ENCODE measurements around the gene CGB3.

Gene CGB3

GRCh38 chr19:48985711-48986110 lies 38.4 kb downstream of the CGB3 start:
- Histone ChIP-seq H3K27me3 (ENCODE audit: control insufficient read depth, insufficient read depth, low read length) (no peaks in the 10 kb centered on the region), H3K9ac (ENCODE audit: low read depth, low read length) (no peak overlapping the region), H3K36me3 (ENCODE audit: control insufficient read depth, insufficient read depth, low read length) (peaks cover 58% of the 10 kb centered on the region), H3K4me1 (ENCODE audit: control insufficient read depth, insufficient read depth, low read length) (no peaks in the 10 kb centered on the region), H3K27ac (ENCODE audit: low read depth, low read length) (no peak overlapping the region), H3K4me3 (ENCODE audit: low read depth, low read length) (no peak overlapping the region), H3K9me3 (ENCODE audit: control insufficient read depth, insufficient read depth, low read length) (no peaks in the 10 kb centered on the region)

- H3K4me3 ChIP-seq (ENCODE audit: low read depth, low read length), result no peak overlapping the region
- no peak overlapping the region for H3K27ac ChIP-seq (ENCODE audit: low read depth, low read length)
- no peaks in the 10 kb centered on the region for H3K27me3 ChIP-seq (ENCODE audit: control insufficient read depth, insufficient read depth, low read length)
- H3K9ac ChIP-seq (ENCODE audit: low read depth, low read length), result no peak overlapping the region
- no peaks in the 10 kb centered on the region for H3K4me1 ChIP-seq (ENCODE audit: control insufficient read depth, insufficient read depth, low read length)
- H3K9me3 ChIP-seq (ENCODE audit: control insufficient read depth, insufficient read depth, low read length), result no peaks in the 10 kb centered on the region
- H3K36me3 ChIP-seq (ENCODE audit: control insufficient read depth, insufficient read depth, low read length), result peaks cover 50% of the 10 kb centered on the region
These were observed 41.9 kb downstream of the CGB3 start for GRCh38 chr19:48982280-48982679.

- Histone ChIP-seq H3K27ac (ENCODE audit: low read depth, low read length) (no peak overlapping the region), H3K4me1 (ENCODE audit: control insufficient read depth, insufficient read depth, low read length) (no peaks in the 10 kb centered on the region), H3K36me3 (ENCODE audit: control insufficient read depth, insufficient read depth, low read length) (peaks cover 41% of the 10 kb centered on the region), H3K9me3 (ENCODE audit: control insufficient read depth, insufficient read depth, low read length) (no peaks in the 10 kb centered on the region), H3K27me3 (ENCODE audit: control insufficient read depth, insufficient read depth, low read length) (no peaks in the 10 kb centered on the region), H3K4me3 (ENCODE audit: low read depth, low read length) (no peak overlapping the region), H3K9ac (ENCODE audit: low read depth, low read length) (no peak overlapping the region)
These were observed 47.1 kb downstream of the CGB3 start for GRCh38 chr19:48977061-48977460.

- Histone ChIP-seq H3K27ac (ENCODE audit: low read depth, low read length) (no peak overlapping the region), H3K4me1 (ENCODE audit: control insufficient read depth, insufficient read depth, low read length) (no peaks in the 10 kb centered on the region), H3K9me3 (ENCODE audit: control insufficient read depth, insufficient read depth, low read length) (no peaks in the 10 kb centered on the region), H3K27me3 (ENCODE audit: control insufficient read depth, insufficient read depth, low read length) (no peaks in the 10 kb centered on the region), H3K36me3 (ENCODE audit: control insufficient read depth, insufficient read depth, low read length) (peaks cover 34% of the 10 kb centered on the region), H3K9ac (ENCODE audit: low read depth, low read length) (no peak overlapping the region), H3K4me3 (ENCODE audit: low read depth, low read length) (no peak overlapping the region)
These were observed 47.9 kb downstream of the CGB3 start for GRCh38 chr19:48975947-48976847.

Measured in HUES48 (cell line).